Right ventricle myocardium superior (tissue), 1 donor: ENCODE measurements around the gene UBQLN4. TPM values are rescaled to one million over a fixed set of nuclear protein-coding genes. Genes with fewer than 3 reads are reported as not detected.

Source experiments
- ATAC-seq: fragments of 200-7000 bp; cut with Tn5 transposase; one replicate; pipeline ENCODE4 v1.9.1; 2020; ENCODE audit warnings: mild to moderate bottlenecking; ENCODE audit not compliant: poor library complexity
- DNase-seq: peaks from one replicate; pipeline ENCODE4 v3.0.0-alpha.2; 2020
- intact Hi-C: fragments of 100-400 bp; cut with DNase I; formaldehyde crosslinking; loops from one replicate; pipeline ENCODE4 v1.11.2; 2022
- long read RNA-seq: library from polyadenylated mRNA; unstranded; transcript quantifications from one replicate; pipeline ENCODE4 v2.0.0, GENCODE V29; 2021
- total RNA-seq: library from RNA; stranded (reverse); fragmentation: NEBNext Ultra II Directional; extraction: Animal tissue kit (Norgen Biotek cat#: 25700); gene quantifications from one replicate; pipeline ENCODE4 v1.2.1, GENCODE V29; 2021
- donor health status: DM: no; HTN: yes; CAD: no; lungs with severe emphysema.

Gene UBQLN4
- total RNA-seq: 30.4 TPM
- long read RNA-seq, transcript UBQLN4-201 (11 exons, 3,576 nt): major isoform, 38 of 71 reads
- long read RNA-seq, partial matches to known transcripts: 20 of 71 reads
- long read RNA-seq, other reads (novel, unspliced or antisense): 13 of 71 reads

DNA sequence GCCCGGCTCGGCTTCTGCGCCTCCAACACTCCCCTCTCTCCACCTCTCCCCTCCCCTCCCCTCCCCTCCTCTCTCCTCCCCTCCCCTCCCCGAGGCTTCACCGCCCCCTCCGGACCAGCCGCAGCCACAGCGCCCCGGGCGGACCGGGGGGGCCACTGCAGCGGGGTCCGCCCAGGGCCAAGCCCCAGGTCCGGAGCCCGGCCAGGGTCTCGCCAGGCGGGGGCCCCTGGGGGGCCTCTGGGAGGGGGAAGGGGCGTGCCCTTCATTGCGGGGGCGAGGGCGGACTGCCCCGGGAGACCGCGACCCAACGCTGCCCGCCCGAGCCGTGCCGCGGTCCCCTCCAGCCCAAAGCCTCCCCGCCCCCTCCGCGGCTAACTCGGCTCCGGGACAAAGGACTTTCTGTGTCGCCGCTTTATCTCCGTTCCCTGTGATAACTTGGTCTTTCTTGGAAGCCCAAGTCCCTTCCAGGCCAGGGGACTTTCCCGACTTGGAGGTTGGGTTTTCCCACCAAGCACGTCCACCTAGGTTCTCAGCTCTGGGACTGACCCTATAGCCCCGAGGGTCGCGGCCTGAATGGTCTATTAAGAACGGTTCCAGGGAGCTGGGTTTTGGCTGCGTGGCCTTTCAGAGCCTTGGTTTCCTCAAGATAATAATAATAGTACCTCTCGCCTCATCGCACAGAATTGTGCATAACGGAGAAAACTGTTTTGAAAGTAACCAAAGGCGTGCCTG is at the start of gene UBQLN4:
TSS of gene UBQLN4 (minus strand) at position 31 of the 732 bp plus-strand sequence. CDS start 97 bp downstream, outside the sequence.
- peak; percentile 86 for ATAC-seq
- DNase-seq: peak; percentile 92
- intact Hi-C loops: no loop called here

DNA sequence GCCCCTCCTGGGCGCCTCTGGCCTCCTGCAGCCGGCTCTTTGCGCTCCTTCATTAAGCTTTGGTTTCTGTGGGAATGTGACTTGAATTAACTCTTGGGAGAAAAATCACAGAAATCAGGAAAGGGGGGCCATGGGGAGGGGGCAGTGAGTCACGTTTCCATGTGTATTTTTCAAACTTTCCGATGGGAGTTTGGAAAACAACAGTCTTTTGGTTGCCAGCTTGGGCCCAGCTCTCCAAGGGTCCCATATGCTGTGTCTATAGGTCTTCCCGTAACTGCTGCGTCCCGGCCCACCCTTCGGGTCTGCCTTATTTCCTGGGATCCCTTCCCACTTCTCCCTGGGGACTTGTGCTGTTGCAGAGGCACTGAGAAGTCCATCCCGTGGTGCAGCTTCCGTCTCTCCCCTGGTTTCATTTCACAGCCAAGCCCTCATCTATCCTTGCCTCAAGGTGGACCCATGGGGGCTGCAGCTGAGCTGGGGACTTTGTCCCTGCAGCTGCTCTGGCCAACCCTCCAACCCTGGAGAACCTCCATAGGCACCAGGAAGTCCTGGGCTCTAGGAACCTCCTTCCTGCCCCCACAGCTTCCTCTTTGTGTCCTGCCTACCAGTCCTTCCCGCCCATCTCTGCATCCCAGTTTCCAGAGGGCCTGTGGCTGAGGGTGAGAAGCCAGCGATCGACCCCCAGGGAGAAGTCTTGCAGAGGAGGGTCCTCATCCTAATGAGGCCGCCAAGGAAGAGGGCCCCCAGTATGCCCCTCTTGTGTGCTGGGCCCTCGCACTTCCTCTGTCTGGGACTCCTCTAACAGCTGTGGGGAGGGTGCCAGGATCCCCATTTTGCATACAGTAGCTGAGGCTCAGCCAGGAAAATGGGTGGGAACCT is 49.3 kb upstream of the UBQLN4 start:
- no peak for DNase-seq
- intact Hi-C loops: no loop called here
- no peak for ATAC-seq

DNA sequence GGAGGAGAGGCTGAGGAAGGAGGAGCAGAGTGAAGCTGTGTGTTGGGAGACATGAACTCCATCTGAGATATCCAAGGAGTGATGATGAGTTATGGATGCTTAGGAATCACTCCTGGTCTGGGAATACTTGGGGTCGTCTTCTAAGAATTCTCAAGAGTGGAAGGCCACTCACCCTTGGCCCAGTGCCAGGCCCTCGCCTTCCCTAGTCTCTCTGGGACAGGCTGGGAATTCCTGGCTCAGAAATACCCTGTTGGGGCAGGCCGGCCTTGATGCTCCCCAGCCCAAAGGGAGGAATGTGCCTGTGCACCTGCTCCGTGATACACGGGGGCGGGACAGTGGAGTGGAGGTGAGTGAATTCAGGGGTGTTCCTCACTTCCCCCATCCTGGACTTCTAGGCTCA is 48.3 kb upstream of the UBQLN4 start:
- intact Hi-C loops: no loop called here
- no peak for ATAC-seq
- DNase-seq: no peak

DNA sequence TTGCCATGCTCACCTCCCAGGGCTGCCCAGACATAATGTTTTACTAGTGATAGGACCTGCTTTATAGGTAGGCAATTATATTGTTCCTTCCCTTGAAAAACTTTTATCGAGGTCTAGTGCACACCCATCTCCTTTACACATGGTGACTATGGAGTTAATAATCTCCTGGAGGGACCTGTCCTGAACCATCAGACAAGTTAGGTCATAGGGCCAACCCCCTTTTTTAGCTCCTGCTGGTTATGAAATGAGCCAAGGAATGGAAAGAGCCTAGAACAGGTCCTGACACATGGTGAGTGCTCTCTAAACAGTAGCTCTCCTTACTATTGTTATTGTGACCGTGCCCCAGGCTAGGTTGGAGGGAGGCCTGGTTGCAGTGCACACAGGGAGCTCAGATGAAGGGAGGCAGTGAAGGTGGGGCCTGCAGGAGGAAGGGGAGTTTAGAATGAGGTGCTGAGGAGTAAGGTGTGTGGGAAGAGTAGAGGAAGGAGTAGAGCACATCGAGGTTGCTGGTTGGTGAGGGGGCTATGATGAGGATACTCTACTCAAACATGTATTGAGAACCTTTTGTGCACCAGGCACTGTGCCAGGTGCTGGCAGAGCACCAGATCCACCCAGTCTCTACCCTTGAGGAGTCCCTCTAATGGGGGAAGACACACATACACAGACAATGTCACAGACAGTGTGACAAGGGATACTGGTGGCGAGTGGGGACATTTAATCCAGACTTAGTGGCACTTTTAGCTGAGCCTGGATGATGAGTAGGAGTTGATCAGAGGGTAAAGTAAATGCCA is 46.8 kb upstream of the UBQLN4 start:
- ATAC-seq: no peak
- intact Hi-C loops: no loop called here
- no peak for DNase-seq

DNA sequence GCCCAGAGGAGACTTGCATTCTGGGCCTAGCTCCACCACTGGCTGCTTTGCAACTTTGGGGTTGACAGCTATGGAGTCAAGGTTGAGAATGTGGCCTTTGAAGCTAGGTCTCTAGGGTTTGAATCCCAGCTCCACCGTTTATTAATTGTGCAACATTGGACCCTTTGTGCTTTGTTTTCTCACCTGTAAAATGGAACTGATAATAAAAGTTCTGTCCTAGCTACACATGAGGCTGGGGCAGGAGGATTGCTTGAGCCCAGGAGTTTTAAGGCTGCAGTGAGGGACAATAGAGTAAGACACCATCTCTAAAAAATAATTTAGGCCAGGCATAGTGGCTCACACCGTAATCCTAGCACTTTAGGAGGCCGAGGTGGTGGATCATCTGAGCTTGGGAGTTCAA is 45.7 kb upstream of the UBQLN4 start:
- intact Hi-C loops: no loop called here
- no peak for DNase-seq
- ATAC-seq: no peak

DNA sequence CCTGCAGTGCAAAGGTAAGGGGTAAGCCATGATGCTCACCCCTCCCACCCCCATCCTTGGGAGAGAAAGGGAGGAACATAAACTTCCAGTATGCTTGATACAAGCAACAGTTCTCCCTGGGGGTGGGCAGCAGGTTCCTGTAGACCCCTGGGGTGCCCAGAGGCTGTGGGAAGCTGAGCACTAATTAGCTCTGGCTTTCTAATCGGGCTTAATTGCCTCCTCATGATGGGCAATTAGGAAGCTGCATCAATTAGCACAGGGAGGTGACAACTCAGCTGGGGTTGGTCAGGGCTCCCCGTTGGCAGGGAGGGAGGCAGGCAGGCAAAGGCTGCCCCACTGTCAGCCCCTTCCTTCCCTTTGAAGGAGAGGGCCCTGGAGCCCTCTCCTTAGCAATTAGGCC is 45.2 kb upstream of the UBQLN4 start:
- intact Hi-C loops: no loop called here
- ATAC-seq (no peak), DNase-seq (no peak)

DNA sequence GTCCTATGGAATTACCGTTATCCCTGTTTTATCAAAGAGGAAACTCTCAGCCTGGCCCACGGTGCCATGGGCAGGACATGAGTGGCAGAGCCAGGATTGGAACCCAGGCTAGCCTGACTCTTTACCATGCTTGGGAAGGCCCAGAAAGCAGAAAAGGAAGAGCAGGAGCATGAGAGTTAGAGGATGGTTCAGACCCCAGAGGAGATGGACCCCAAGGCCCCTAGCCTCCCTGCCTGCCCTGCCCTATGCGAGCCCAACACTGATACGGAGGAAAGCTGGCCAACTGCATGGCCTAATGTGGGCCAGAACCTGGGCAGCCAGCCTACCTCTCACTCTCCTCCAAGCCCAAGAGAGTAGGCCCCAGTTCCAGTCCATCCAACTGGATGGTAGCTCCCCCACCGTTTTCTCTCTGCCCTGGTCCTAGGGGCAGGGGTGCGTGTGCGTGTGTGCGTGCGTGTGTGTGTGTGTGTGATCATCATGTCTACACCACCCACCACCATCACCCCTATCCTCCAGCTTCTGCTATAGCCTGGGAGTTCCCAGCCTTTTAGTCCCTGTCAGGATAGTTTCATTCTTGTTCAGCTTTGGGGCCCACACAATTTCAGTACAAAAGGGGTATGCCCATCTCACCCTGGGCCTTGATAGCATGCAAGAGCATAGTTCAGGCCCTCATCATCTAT is 44.0 kb upstream of the UBQLN4 start:
- intact Hi-C loops: loop anchor here (2.0 kb wide), 1 partner anchor 33 kb away; no protein-coding TSS in a partner anchor
- no peak for ATAC-seq
- no peak for DNase-seq

DNA sequence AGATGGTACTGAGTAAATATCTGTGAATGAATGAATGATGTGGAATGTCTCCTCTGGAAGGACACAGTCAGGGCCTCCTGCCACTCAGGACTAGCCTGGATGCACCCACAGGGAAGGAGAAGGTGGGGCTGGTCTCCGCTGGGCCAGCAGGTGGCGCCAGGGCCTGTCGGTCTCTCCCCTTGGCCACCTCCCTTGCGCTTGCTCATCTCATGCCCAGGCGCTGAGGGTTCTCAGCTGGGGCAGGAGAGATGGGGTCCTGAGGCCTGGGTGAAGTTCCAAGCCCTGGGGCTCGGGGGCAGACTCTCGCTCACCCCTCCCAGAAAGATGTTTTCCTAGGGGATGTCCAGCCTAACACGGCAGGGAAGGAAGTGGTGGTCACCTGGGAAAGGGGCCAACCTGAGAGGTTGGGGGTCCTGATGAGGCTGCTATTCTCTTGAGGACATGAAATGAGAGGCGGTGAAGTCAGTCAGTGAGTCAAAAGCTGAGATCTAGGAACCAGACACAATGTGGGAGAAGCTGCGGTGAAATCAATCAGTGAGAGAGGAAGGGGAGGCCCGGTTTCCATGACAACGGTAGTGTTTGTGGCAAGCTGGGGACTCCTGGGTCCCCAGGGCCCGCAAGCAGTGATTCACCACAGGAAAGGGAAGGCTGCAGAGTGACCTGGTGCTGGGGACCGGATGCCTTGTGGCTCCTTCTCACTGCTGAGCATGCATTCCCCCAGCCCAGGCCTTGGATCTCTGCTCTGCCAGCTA is 43.2 kb upstream of the UBQLN4 start:
- intact Hi-C loops: loop anchor here (2.0 kb wide), 1 partner anchor 34 kb away; no protein-coding TSS in a partner anchor
- ATAC-seq (peak; percentile 98), DNase-seq (peak; percentile 95)

DNA sequence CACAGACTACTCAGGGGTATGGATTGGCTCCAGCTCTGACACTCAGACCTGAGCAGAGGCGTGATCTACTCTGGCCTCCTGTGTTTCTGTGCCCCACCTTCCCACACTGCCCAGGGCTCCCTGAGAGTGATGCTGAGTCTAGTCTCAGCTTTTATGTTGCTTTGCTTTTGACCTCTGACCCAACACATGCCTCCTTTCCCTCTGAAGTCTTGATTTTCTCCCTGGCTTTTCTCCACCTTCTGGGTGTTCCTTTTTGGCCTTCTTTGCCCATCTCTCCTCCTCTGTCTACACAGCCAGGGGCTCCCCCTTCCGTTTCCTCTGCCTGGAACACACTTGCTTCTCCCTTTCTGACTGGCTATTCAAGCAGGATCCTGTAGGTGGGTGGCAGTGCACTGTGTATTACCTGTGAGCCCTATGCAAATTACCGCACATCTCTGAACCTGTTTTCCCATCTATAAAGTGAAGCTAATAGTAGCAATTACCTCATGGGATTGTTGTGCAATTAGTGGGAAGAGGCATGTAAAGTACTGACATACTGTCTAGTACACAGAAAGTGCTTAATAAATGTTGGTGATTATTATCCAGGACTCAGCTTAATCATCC is 42.4 kb upstream of the UBQLN4 start:
- ATAC-seq (no peak), DNase-seq (no peak)
- intact Hi-C loops: loop anchor here (2.0 kb wide), 1 partner anchor 35 kb away; no protein-coding TSS in a partner anchor

DNA sequence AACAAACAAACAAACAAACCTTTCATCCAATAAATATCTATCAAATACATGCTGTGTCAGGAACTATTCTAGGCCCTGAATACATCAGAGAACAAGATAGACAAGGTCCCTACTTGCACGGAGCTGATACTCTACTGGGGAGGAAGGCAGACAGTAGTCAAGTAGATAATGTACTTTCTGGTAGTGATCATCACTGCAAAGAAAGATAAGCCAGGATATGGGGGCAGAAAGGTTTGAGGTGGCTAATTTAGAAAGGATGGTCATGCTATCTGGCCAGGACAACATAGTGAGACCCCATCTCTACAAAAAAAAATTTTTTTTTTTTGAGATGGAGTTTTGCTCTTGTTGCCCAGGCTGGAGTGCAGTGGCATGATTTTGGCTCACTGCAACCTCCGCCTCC is 38.0 kb upstream of the UBQLN4 start:
- no peak for ATAC-seq
- intact Hi-C loops: loop anchor here (2.0 kb wide), 1 partner anchor 133 kb away; no protein-coding TSS in a partner anchor
- no peak for DNase-seq

DNA sequence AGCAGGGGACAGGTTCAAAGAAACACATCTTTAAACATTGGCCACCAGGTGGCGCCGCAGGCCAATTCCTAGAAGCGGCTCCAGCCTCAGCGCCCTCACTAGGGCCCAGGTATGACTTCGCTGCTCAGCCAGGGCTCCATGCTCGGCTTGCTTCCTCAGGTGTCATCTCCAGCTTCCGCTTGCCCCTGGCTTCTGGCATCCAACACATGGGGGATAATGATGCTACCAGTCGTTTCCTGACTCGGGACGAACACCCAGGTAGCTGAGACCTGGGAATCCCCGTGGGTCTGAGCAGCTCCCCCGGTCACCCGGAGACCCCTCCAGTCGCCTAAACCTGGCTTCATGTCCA is 37.2 kb upstream of the UBQLN4 start:
- intact Hi-C loops: loop anchor here (2.0 kb wide), 1 partner anchor 134 kb away; no protein-coding TSS in a partner anchor

DNA sequence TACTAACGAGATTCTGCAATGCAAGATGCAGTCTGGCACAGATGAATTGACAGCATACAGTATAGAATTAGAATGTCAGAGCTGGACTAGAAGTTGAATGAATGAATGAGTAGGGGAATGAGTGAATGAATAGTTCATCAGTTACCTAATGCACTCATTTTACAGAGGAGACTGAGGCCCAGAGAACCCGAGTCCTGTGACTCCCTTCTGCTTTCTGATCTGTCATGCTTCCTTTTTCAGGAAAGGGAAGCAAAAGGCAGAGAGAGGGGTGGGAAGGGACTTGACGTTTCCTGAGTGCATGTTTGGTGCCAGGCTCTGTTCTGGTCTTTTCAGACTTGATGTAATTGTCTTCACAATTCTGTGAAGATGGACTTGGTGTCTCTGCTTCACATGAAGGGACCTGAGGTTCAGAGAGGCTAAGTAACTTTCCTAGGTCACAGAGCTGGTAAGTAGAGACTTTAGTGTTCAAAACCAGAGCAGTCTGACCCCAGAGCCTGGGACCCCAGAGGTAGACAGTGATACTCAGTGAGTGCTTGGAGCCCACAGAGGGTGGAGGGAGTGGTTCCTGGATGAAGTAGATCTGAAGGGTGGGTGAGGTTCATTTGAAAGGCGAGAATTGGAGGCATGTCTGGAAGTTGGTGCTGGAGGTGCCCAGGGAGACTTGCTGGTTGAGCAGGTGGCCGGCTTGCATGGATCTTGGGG is 36.7 kb upstream of the UBQLN4 start:
- DNase-seq (no peak), ATAC-seq (peak; percentile 26)
- intact Hi-C loops: loop anchor here (2.0 kb wide), 1 partner anchor 135 kb away; no protein-coding TSS in a partner anchor

More for the DNA sequence above, 37.2 kb upstream of the UBQLN4 start:
- ATAC-seq: peak; percentile 87
- DNase-seq: peak; percentile 90

DNA sequence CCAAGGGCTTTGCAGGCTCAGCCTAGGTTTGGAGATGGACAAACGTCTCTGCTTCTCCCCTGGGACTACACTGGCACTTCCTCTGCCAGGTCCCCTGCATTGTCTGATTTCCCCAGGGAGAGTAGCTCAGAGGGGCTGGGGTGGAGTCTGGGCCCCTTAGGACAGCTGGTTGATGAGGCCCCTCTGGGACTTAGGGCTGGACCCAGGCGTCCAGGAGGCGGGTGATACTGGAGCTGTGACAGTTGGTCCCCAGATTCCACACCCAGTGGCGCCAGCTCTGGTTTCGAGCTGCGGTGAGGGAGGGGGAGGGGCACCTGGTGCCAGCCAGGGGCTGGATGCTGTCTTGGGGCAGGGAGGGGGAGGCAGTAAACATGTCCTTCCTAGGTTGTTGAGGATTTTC is 36.1 kb upstream of the UBQLN4 start:
- ATAC-seq (no peak), DNase-seq (no peak)
- intact Hi-C loops: loop anchor here (2.0 kb wide), 1 partner anchor 135 kb away; no protein-coding TSS in a partner anchor

DNA sequence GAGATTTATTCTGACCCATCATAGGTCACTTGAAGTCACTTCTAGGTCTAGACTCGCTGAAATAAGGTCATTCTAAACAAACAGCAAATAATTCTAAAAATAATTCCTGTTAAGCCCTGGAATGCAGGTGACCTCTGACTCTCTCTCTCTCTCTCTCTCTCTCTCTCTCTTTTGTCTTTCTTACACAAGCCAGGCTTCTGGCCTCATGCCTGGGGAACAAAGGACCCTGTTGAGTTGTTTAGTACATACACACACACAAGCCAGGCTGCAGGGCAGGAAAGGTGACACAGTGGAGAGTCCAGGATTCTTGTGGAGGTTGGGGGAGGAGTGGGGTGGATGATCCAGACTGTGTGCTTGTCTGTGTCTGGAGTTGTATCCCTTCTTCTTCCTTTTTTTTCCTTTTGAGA is 32.7 kb upstream of the UBQLN4 start:
- DNase-seq: peak; percentile 64
- intact Hi-C loops: no loop called here
- peak; percentile 43 for ATAC-seq

DNA sequence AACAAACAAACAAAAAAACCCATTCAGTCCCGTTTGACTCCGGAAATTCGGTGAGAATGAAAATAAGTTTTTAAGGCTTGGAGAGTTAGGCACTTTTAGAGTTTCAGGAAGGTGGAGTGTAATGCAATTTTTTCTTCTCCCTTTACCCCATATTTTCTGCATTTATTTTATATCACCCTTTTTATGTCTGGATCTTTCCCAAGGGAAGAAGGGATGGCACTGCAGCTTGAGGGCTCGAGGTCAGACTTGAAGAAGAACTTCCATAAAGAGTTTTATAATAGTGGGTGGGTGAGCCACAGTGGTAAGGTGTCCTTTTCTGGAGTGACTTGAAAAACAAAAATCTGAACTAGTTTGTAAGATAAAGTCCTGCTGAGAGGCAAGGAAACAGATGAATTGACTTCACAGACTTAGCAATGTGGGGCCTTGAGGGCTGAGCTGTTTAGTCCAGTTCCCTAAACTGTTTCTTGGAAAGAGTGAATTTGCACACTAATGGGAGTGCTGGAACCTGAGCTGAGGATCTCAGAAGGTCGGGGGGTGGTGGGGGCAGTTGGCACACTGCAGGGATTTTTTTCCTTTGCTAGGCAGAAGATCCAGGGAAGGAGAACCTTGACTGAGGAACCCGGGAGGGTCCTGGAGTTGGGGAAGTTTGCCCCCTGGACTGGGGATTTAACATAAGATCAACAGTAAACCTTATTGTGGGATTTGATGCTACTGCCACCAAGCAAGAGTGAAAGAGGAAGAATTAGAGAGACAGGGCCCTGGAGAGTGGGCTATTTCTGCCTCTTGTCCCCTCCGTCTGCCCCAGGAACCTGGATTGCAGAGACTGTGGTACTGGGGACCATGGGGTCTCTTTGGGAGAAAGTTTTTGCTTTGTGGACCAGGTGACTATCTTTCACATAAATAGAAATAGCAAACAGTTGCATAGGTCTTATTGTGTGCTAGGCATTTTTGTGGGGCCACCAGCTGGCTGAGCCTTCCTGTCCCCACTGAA is 30.5 kb upstream of the UBQLN4 start:
- intact Hi-C loops: no loop called here
- ATAC-seq (no peak), DNase-seq (no peak)
